Left colon (tissue), 2 donors: ENCODE results near the gene HIPK4. TPM values are rescaled to one million over a fixed set of nuclear protein-coding genes. Genes with fewer than 3 reads are reported as not detected.

Experiments
- microRNA-seq, 2 donors: library from miRNA; unstranded; fragments of <30 nt; microRNA quantifications; one replicate each; pipeline versions ENCODE4 v1.1.0 to v1.2.0, GENCODE V29; 2020
- total RNA-seq, 2 donors: library from RNA; stranded (reverse); fragmentation: NEBNext Ultra II Directional; extraction: Animal tissue kit (Norgen Biotek cat#: 25700); gene quantifications; one replicate each; pipeline ENCODE4 v1.2.1, GENCODE V29; 2021
- donor health status: DM: no; HTN: no; CAD: no.
- donor health status: DM: yes; HTN: yes; CAD: no.

Gene HIPK4
- total RNA-seq, 2 donors from 2014 or later: 0.11 TPM; not detected in 1

Small RNAs within 50 kb of the gene (microRNA-seq; reads per million reads assigned to microRNA genes)
- 0 to 1.4 reads per million in 2 donors for gene MIR6796

Other genes with a start within 250 kb of the HIPK4 start
- gene MAP3K10, start 198.8 kb downstream of the HIPK4 start, total RNA-seq: 10 to 100 TPM; 10.7 to 11.7 TPM
- gene TTC9B, start 171.8 kb downstream of the HIPK4 start, total RNA-seq: under 1 TPM; 0.37 to 0.45 TPM
- gene CCNP, start 163.5 kb downstream of the HIPK4 start, total RNA-seq: under 1 TPM in 1 of 2 donors, not detected in 1; 0.24 TPM
- 10 to 100 TPM; 91.7 to 97.3 TPM for gene AKT2, start 104.8 kb downstream of the HIPK4 start, total RNA-seq
- 10 to 100 TPM; 11.2 to 14.7 TPM for gene C19orf47, start 41.8 kb downstream of the HIPK4 start, total RNA-seq
- 100 to 1,000 TPM; 109 to 170 TPM for gene PLD3, start 41.5 kb downstream of the HIPK4 start, total RNA-seq
- gene PRX, start 23.2 kb upstream of the HIPK4 start, total RNA-seq: 1 to 10 TPM; 1.2 to 2.1 TPM
- 10 to 100 TPM; 12.5 to 17.9 TPM for gene SERTAD1, start 35.8 kb upstream of the HIPK4 start, total RNA-seq
- 10 to 100 TPM; 38.3 to 43.3 TPM for gene SERTAD3, start 54.2 kb upstream of the HIPK4 start, total RNA-seq
- 10 to 100 TPM; 77.4 to 79.6 TPM for gene BLVRB, start 75.6 kb upstream of the HIPK4 start, total RNA-seq
- 1 to 10 TPM in 1 of 2 donors, under 1 TPM in 1; 0.15 to 1.2 TPM for gene SPTBN4, start 76.8 kb upstream of the HIPK4 start, total RNA-seq
- gene SHKBP1, start 186.7 kb upstream of the HIPK4 start, total RNA-seq: 10 to 100 TPM; 64.1 to 64.3 TPM
- gene LTBP4, start 211.2 kb upstream of the HIPK4 start, total RNA-seq: 100 to 1,000 TPM; 183 to 192 TPM